ENCODE data around the gene DNM3.
"Not testable (repeated sequence)": the region's sequence is repeated elsewhere in the genome, so short reads cannot be mapped to it uniquely, and the experiment has no call there.

The DNM3 gene

DNA sequence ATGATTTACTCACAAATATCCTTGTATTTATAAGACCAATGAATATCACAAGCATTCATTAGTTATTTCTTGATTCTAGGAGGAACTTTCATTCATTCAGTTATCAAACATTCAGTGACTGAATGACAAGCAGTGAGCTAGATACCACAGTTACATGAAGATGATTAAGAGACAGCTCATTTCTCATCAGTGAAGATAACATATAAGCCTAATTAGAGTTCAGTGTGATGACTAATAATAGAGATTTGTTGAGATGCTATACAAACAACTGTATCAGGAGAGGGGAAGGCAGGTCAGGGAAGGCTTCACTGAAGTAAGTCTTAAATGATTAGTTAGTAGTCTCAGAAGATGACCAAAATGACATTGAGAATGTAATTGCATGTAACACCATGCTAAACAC, 564.6 kb downstream of the DNM3 start:
- DNase-seq, result no peak

- no peak for DNase-seq
These were observed 565.7 kb downstream of the DNM3 start for GRCh38 chr1:172406968-172407367.

DNA sequence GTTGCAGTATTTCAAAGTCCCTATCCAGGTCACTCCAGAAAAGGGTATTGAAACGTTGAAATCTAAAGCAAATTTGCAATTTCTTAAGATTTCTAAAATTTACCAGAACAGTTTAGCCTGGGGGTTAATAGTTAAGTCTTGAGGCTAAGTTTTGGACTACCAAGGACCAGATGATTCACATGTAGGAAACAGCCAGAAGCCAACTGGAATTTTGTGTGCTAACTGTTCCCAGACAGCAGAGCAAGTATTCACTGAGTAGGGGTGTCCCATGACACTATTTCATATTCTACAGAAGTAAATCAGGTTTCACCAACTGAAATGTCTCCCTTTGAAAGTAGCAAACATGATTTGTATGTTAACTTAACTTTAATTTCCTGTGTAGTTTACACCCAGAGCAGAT, 567.7 kb downstream of the DNM3 start:
- DNase-seq, result no peak

DNA sequence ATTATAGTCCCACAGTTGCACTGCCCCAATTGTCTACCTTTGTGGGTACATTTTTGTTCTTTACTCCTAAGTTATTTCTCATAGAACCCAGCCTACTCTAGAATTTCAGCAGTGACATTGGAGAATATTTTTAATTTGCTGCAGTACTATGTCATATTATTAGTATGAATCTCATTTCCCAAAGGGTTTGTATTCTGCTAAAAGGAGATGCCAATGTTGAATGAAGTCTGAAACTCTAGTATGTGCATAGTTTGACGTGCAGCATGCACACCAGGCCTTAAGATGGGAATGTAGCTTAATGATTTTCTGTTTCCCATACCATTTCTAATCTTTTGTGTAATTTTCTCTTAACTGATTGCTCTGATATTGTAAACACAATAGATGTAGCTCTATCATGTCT, 568.7 kb downstream of the DNM3 start:
- no peak for DNase-seq

GRCh38 chr1:172411791-172412338, 570.6 kb downstream of the DNM3 start:
- DNase-seq, result no peak

GRCh38 chr1:172414331-172414730, 573.0 kb downstream of the DNM3 start:
- DNase-seq, result no peak

DNA sequence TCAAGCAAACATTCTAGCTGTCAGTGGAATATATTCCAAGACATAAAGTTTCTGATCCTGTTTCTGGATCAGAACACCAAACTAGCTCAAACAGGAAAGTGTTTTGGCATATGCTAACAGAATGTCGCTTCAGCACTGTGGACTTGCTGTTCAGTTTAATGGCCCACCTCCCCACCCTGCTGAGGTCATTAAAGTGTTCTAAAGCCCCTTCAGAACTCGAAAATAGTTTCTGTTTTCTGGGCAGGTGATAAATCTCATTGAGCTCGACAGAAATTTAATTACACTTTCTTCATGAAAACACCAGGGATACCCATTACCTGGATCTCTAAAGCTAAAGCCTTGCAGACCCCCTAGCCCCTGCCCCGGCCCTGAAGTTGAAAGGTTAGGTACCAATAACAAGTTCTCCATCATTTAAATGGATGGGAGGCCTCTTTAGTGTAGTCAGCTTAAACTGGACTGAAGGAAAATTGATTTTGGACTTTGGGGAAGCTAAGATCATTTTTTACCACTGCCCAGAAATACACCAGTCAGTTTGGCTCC, 575.3 kb downstream of the DNM3 start:
- DNase-seq, result no peak

GRCh38 chr1:172417557-172417956, 576.3 kb downstream of the DNM3 start:
- DNase-seq, result no peak

DNA sequence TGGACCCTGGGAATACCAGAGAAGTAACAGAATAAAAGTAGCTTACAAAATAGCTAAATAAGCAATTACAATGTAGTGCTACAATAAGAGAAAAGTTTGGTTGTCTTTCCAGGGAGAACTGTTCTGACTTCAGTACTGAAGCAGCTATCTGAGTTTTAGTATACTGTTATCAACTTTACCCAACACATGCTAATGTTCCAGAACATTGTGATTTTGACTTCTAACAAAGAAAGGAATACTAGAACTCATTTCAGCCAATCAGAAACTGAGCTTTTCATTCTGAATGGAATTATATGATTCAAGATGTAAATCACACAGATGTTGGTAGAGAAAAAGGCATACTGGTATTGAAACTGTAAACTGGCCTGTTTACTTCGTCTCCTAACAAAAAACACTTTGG, 579.1 kb downstream of the DNM3 start, which contains the start of gene C1orf105:
Gene C1orf105 (plus strand): TSS at position 301 of the 400 bp plus-strand sequence. CDS start 201 bp downstream, outside the sequence.
- no peak for DNase-seq

DNA sequence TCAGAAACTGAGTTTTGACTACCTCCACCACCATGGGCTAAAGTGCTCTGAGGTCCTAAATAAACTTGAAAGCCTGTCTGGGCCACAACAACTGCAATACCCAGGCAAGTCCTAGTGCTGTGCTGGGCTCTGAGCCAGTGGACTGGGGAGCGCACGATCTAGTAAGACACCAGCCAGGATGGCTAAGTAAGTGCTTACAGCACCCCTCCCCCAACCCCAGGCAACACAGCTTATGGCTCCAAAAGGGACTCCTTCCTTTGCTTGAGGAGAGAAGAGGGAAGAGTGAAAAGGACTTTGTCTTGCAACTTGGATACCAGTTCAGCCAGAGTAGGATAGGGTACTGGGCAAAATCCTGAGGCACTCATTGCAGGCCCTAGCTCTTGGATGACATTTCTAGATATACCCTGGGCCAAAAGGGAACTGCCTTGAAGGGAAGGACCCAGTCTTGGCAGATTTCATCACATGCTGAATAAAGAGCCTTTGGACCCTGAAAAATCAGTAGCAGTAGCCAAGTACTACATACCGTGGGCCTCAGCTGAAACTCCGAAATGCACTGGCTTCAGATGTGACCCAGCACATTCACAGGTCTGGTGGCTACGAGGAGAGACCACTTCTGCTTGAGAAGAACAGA, 580.8 kb downstream of the DNM3 start:
- DNase-seq, result no peak

GRCh38 chr1:172423336-172423735, 582.0 kb downstream of the DNM3 start:
- no peak for DNase-seq

DNA sequence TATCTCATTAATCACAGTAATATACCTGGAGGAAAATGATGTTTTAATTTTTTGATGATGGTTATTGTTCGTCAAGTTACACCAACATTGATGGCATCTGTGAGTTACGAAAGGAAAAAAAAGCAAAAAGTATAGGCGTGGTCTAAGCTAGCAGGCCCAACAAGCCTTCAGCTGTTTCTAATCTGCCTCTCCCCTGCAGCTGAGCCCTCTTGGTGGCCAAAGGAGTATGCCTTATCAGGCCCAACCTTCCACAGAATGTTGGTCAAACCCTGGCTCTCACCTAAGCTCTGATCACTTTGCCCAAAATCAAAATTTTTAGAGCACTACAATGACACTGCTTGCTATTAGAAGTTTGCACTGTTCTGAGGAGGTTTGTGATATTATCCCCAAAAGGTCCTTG, 584.0 kb downstream of the DNM3 start:
- no peak for DNase-seq

DNA sequence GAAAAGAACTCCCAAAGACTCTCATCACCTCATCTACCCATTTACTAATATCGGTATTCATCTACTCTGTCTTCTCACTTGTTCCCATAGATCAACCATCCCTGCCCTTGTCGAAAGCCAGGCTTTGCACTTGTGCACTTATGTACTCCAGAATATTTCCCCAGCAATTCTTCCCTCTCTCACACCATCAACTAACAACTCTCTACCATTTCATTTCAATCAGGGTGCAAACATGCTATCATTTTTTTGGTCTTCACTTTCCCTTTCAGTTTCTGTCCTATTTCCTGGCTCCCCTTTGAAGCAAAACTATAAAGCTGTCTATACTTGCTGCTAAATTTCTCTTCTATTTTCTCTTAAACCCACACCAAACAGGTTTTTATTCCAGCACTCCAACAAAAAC, 585.9 kb downstream of the DNM3 start:
- DNase-seq, result no peak

DNA sequence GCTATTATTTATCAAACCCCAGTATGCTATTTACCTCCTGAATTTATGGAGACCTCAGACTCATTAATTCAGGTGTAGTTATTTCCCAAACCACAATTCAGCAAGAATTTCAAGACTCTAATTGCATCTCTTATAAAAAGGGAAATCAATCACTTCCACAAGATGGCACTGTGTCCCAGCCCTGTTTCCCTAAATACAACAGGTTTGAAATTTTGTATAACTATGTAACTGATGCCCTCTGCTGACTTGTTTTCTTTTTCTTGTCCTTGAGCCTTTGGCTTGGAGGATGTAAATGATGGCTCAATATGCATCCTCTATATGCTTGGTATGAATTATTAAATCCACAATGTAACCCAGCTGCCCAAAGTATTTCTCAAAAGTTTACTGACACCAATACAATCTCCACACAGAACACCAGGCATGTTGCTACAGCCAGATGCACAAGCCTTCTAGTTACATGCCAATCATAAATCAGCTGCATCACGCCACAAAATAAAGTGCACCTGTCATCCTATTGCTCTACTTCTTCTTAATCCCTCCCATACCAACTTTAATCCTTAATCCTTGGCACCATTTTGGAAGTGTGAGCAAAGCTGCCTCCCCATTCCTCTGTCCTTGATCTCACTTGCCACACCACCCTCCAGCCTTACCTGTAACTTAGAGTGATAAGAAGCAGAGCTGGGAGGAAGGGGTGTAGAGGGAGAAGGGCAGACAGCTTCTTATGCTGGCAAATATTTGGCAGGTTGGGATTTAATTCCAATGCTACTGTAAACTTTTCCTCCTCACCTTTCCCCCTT, 588.2 kb downstream of the DNM3 start:
- peak; percentile 54 for DNase-seq

DNA sequence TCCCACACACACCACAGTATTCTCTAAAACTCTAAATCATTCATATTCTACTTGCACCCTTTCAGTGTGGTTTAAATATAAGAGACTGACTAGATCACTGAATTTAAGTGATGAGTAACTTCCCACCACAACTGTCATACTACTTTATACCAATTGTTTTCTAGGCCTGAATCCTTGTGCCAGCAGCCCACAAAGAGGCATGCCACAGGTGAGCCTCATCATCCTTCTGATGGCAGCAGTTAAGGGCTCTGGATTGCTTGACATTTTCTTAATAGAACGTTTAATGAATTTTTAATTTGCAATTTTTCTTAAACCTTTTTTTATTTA, 588.8 kb downstream of the DNM3 start:
- no peak for DNase-seq

DNA sequence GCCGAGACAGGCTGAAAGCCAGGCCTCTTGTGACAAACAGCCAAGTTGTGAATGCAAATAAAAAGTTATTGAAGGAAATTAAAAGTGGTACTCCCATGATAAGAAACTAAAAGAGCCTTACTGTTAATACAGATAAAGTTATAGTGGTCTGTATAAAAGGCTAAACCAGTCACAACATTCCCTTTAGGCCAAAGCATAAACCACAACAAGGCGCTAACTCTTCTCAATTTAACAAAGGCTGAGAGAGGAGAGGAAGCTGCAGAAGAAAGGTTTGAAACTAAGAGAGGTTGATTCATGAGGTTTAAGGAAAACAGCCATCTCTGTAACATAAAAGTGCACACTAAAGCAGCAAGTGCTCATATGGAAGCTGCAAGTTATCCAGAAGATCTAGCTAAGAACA, 589.9 kb downstream of the DNM3 start:
- no peak for DNase-seq

DNA sequence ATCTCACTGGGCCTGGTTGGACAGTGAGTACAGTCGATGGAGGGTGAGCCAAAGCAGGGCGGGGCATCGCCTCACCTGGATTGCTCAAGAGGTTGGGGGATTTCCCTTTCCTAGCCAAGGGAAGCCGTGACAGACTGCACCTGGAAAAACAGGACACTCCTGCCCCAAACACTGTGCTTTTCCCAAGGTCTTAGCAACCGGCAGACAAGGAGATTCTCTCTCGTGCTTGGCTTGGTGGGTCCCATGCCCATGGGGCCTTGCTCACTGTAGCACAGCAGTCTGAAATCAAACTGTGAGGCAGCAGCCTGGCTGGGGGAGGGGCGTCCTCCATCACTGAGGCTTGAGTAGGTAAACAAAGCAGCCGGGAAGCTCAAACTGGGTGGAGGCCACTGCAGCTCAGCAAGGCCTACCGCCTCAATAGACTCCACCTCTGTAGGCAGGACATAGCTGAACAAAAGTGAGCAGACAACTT, 590.5 kb downstream of the DNM3 start:
- DNase-seq, result no peak

DNA sequence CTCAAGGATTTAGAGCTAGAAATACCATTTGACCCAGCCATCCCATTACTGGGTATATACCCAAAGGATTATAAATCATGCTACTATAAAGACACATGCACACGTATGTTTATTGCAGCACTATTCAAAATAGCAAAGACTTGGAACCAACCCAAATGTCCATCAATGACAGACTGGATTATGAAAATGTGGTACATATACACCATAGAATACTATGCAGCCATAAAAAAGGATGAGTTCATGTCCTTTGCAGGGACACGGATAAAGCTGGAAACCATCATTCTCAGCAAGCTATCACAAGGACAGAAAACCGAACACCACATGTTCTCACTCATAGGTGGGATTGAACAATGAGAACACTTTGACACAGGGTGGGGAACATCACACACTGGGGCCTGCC, 595.9 kb downstream of the DNM3 start:
- not testable (repeated sequence) for DNase-seq

DNA sequence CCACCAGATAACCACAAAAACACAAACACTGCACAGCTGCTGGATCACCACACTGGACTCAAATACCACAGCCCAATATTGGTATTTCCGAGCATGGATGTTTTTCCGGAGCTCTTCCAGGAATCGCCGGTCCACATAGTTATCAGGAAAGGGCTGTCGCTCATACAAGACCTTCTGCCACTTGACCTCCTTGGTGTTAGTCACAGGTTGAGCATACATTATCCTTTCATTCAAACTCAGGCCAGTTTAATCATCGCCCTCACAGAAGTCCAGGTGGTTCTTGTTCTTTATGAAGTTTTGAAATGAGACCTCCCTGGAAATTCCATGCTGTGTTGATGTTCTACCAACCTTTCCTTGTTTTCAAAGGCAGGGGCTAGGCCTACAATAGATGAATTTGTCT, 601.1 kb downstream of the DNM3 start:
- no peak for DNase-seq

- DNase-seq, result no peak
These were observed 601.7 kb downstream of the DNM3 start for GRCh38 chr1:172442843-172443565.

DNA sequence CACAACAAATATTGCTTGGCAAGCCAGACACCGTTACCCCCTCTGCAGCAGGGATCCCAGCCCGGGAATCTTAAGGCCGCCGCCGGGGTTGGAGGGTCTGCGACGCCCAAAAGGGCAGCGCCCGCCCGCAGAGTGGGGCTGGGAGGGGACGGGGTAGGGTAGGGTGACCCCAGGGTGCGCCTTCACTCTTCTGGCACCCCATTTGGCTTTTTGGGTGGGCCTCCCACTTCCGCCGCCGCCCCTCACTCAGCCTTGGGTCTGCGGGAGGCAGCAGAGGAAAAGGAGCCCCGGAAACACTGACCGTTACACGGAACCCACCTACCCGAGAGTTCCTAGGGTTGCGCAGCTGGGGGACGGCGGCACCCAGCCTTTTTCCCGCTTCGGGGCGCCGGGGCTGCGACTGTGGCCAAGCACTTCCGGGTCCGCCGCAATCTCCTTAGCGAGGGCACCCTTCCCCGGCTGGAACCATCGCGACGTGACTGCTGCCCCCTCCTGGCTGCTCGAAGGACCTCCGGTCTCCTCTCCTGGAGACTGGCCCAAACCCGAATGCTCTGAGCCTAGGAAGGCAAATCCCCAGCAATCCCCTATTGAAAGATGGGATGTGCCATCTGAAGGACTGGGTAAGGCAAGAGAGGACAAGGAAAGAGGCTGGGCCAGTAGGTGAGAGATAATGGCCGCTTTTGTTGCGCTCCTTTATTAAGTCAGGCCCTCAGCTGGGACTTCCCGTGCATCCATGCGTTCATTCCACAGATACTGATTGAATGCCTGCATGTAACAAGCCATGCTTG, 602.6 kb downstream of the DNM3 start, which contains the start of gene PIGC:
Gene PIGC (minus strand): TSS at position 404 of the 788 bp plus-strand sequence. CDS start 1,447 bp downstream, outside the sequence.
- peak; percentile 96 for DNase-seq

DNA sequence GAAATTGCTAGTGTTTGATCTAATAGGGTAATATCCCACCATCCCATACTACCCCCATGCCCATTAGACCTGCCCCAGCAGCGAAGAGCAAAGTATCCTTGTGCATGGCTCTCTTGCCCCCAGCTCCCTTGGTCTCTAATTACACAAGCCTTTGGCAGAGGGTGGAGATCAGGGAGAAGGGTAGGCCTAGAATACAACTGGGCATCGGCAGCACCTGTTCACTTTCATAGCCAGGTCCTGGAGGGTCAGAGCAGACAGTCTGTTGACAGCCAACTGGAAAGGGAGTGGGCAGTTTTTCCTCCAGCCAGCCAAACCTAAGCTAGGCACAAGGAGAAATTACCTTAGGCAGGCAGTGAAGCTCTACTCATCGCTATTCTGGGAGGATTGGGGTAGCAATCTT, 605.2 kb downstream of the DNM3 start:
- DNase-seq, result no peak

Measured in activated CD4-positive, alpha-beta T cell treated with anti-CD3 and anti-CD28 coated beads for 48 hours (primary cell).